ENCODE results near the gene C18orf54.

Gene C18orf54

DNA sequence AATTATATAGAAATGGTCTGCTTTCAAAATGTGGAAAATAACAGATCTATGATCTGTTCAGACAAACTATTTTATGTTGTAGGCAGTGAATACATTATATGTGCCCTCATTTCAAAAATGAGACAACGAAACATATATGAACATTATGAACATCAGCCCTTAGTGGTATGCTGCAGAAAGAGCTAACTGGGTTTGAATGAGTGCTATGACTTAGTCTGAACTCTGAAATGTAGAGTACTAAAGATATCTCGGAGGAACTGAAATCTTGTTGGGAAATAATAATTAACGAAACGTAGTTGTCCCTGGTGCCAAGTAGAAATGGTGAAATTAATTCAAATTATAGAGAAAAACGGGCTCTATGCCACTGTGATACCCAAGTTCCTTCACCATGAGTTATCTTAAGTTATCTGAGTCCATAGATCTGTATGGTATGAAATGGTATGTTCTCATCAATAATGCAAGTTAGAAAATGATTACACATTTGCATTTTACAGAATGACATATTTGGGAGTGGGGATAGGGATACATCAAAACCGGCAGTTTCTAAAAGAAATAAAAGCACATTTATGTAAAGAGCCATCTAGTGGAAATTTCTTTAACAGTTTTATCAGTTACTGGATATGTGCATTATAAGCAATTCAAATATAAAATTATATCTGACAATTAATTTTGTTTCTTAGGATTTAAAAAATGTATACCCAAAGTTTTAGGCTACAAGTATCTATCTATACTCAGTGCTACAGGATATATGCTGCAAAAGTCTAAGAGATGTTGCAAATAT, 26.7 kb upstream of the C18orf54 start:
- H3K27me3 ChIP-seq (replicated peaks in 2 of 5; ENCODE audit: control insufficient read depth in 4 of 5, insufficient read depth in 5 of 5, low read length in 4 of 5): no peaks in the 10 kb centered on the region
- H3K36me3 ChIP-seq (ENCODE audit: control insufficient read depth in 4 of 4, insufficient read depth in 4 of 4, low read length in 3 of 4): no peaks in the 10 kb centered on the region
- H3K4me3 ChIP-seq (ENCODE audit: control insufficient read depth in 1 of 7, extremely low read depth in 1 of 7, insufficient read depth in 4 of 7, low read depth in 2 of 7, low read length in 6 of 7): no peak overlapping the region
- CTCF ChIA-PET: interaction anchor here (1.4 kb wide), 1 partner anchor 108 kb away, joined by 8 read pairs; no protein-coding TSS in a partner anchor
- POLR2A ChIA-PET: no interaction called here
- no peaks in the 10 kb centered on the region for H3K9me3 ChIP-seq (ENCODE audit: control extremely low read depth in 1 of 5, control insufficient read depth in 4 of 5, insufficient read depth in 2 of 5, low read depth in 1 of 5, low read length in 4 of 5)
- H3K27ac ChIP-seq (ENCODE audit: insufficient read depth in 1 of 2, low read depth in 1 of 2, low read length in 2 of 2, poor library complexity in 1 of 2, severe bottlenecking in 2 of 2): no peak overlapping the region
- no peak for DNase-seq
- no peaks in the 10 kb centered on the region for H3K4me1 ChIP-seq (ENCODE audit: control extremely low read depth in 1 of 4, control insufficient read depth in 4 of 4, insufficient read depth in 4 of 4, low read length in 3 of 4)
- WGBS (ENCODE audit: insufficient coverage): 91% methylated on average over 4 of the region's 6 CpGs

DNA sequence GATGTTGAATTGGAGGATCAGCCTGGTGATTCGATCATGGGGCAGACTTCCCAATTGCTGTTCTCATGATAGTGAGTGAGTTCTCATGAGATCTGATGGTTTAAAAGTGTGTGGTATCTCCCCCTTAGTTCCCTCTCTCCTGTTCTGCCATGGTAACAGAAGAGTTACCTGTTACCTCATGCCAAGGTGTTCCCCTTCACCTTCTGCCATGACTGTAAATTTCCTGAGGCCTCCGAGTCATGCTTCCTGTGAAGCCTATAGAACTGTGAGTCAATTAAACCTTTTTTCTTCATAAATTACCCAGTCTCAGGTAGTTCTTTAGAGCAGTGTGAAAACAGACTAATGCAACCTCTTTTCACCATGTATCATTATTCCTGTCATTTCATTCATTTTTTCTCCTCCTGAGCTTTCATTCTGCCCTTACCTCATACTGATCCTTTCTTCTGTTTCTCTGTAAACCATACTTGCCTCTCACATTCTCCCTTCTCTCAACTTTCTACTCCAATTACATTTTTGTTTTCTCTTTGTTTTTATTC, 22.0 kb upstream of the C18orf54 start:
- ChIA-PET POLR2A (no interaction called here), CTCF (no interaction called here)
- Histone ChIP-seq H3K27me3 (replicated peaks in 2 of 5; ENCODE audit: control insufficient read depth in 4 of 5, insufficient read depth in 5 of 5, low read length in 4 of 5) (no peaks in the 10 kb centered on the region), H3K4me3 (ENCODE audit: control insufficient read depth in 1 of 7, extremely low read depth in 1 of 7, insufficient read depth in 4 of 7, low read depth in 2 of 7, low read length in 6 of 7) (no peak overlapping the region), H3K36me3 (ENCODE audit: control insufficient read depth in 4 of 4, insufficient read depth in 4 of 4, low read length in 3 of 4) (no peaks in the 10 kb centered on the region), H3K4me1 (ENCODE audit: control extremely low read depth in 1 of 4, control insufficient read depth in 4 of 4, insufficient read depth in 4 of 4, low read length in 3 of 4) (no peaks in the 10 kb centered on the region), H3K9me3 (ENCODE audit: control extremely low read depth in 1 of 5, control insufficient read depth in 4 of 5, insufficient read depth in 2 of 5, low read depth in 1 of 5, low read length in 4 of 5) (peaks cover 0 to 2% (median 0%) of the 10 kb centered on the region in 5 experiments), H3K27ac (ENCODE audit: insufficient read depth in 1 of 2, low read depth in 1 of 2, low read length in 2 of 2, poor library complexity in 1 of 2, severe bottlenecking in 2 of 2) (no peak overlapping the region)
- DNase-seq: no peak
- 100% methylated on average over 1 of the region's 2 CpGs for WGBS (ENCODE audit: insufficient coverage)

DNA sequence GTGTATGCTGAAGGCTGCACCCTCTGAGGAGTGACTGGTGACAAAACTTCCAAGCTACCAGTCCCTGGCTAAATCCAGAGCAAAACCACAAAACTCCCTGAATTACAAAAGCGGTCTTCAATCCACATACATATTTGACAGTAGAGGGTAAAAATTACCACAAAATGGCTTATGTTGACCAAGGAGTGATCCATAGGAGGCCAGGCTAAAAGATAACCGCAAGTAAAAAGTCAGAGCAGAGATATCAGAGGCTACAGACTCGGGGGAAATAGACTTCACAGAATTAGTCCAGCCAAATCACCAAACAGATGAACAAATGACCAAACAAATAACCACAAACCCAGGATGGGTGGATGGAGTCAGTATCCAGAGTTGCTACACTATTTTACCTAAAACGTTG, 19.5 kb upstream of the C18orf54 start:
- Histone ChIP-seq H3K4me1 (ENCODE audit: control extremely low read depth in 1 of 4, control insufficient read depth in 4 of 4, insufficient read depth in 4 of 4, low read length in 3 of 4) (no peaks in the 10 kb centered on the region), H3K4me3 (ENCODE audit: control insufficient read depth in 1 of 7, extremely low read depth in 1 of 7, insufficient read depth in 4 of 7, low read depth in 2 of 7, low read length in 6 of 7) (no peak overlapping the region), H3K9me3 (ENCODE audit: control extremely low read depth in 1 of 5, control insufficient read depth in 4 of 5, insufficient read depth in 2 of 5, low read depth in 1 of 5, low read length in 4 of 5) (peaks cover 0 to 2% (median 0%) of the 10 kb centered on the region in 5 experiments), H3K27me3 (replicated peaks in 2 of 5; ENCODE audit: control insufficient read depth in 4 of 5, insufficient read depth in 5 of 5, low read length in 4 of 5) (no peaks in the 10 kb centered on the region), H3K36me3 (ENCODE audit: control insufficient read depth in 4 of 4, insufficient read depth in 4 of 4, low read length in 3 of 4) (no peaks in the 10 kb centered on the region), H3K27ac (ENCODE audit: insufficient read depth in 1 of 2, low read depth in 1 of 2, low read length in 2 of 2, poor library complexity in 1 of 2, severe bottlenecking in 2 of 2) (no peak overlapping the region)
- DNase-seq: no peak
- ChIA-PET POLR2A (no interaction called here), CTCF (interaction anchor here (1.3 kb wide), 1 partner anchor 218 kb away, joined by 3 read pairs; no protein-coding TSS in a partner anchor)
- no CpG with 5 or more reads among the region's 4 CpGs for WGBS (ENCODE audit: insufficient coverage)

DNA sequence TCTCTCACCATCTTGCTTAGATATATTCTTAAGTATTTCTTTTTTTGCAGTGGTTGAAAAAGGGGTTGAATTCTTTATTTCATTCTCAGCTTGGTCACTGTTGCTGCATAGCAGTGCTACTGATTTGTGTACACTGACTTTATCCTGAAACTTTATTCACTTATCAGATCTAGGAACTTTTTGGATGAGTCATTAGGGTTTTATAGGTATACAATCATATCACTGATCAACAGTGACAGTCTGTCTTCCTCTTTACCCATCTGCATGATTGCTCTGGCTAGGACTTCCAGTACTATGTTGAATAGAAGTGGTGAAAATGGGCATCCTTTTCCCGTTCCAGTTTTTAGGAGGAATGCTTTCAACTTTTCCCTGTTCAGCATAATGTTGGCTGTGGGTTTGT, 6.5 kb upstream of the C18orf54 start:
- H3K9me3 ChIP-seq (ENCODE audit: control extremely low read depth in 1 of 5, control insufficient read depth in 4 of 5, insufficient read depth in 2 of 5, low read depth in 1 of 5, low read length in 4 of 5): no peaks in the 10 kb centered on the region
- H3K27me3 ChIP-seq (replicated peaks in 2 of 5; ENCODE audit: control insufficient read depth in 4 of 5, insufficient read depth in 5 of 5, low read length in 4 of 5): peaks cover 0 to 5% (median 0%) of the 10 kb centered on the region in 5 experiments
- no peaks in the 10 kb centered on the region for H3K36me3 ChIP-seq (ENCODE audit: control insufficient read depth in 4 of 4, insufficient read depth in 4 of 4, low read length in 3 of 4)
- POLR2A ChIA-PET: no interaction called here
- H3K27ac ChIP-seq (ENCODE audit: insufficient read depth in 1 of 2, low read depth in 1 of 2, low read length in 2 of 2, poor library complexity in 1 of 2, severe bottlenecking in 2 of 2): no peak overlapping the region
- no peak overlapping the region for H3K4me3 ChIP-seq (ENCODE audit: control insufficient read depth in 1 of 7, extremely low read depth in 1 of 7, insufficient read depth in 4 of 7, low read depth in 2 of 7, low read length in 6 of 7)
- no CpG with 5 or more reads among the region's 1 CpG for WGBS (ENCODE audit: insufficient coverage)
- no peak for DNase-seq
- CTCF ChIA-PET: no interaction called here
- no peaks in the 10 kb centered on the region for H3K4me1 ChIP-seq (ENCODE audit: control extremely low read depth in 1 of 4, control insufficient read depth in 4 of 4, insufficient read depth in 4 of 4, low read length in 3 of 4)

GRCh38 chr18:54357082-54357659, 535 bp upstream of the C18orf54 start:
- 0% methylated on average over 6 of the region's 15 CpGs for WGBS (ENCODE audit: insufficient coverage)
- ChIA-PET POLR2A (interaction anchor here (1.0 to 1.2 kb wide), 2 partner anchors 35 to 87 kb away, joined by 3 read pairs; no protein-coding TSS in a partner anchor), CTCF (interaction anchor here (1.1 to 2.1 kb wide), 7 partner anchors 10 to 134 kb away, joined by 3 to 7 read pairs (median 4); no protein-coding TSS in a partner anchor)
- peak overlapping the region in 1 of 2 experiments; percentile 31 for H3K27ac ChIP-seq (ENCODE audit: insufficient read depth in 1 of 2, low read depth in 1 of 2, low read length in 2 of 2, poor library complexity in 1 of 2, severe bottlenecking in 2 of 2)
- peak overlapping the region; percentile 71 to 98 (median 93) for H3K4me3 ChIP-seq (ENCODE audit: control insufficient read depth in 1 of 7, extremely low read depth in 1 of 7, insufficient read depth in 4 of 7, low read depth in 2 of 7, low read length in 6 of 7)
- DNase-seq: no peak
- H3K27me3 ChIP-seq (replicated peaks in 2 of 5; ENCODE audit: control insufficient read depth in 4 of 5, insufficient read depth in 5 of 5, low read length in 4 of 5): no peaks in the 10 kb centered on the region
- H3K9me3 ChIP-seq (ENCODE audit: control extremely low read depth in 1 of 5, control insufficient read depth in 4 of 5, insufficient read depth in 2 of 5, low read depth in 1 of 5, low read length in 4 of 5): no peaks in the 10 kb centered on the region
- peaks cover 0 to 9% (median 5%) of the 10 kb centered on the region in 4 experiments for H3K36me3 ChIP-seq (ENCODE audit: control insufficient read depth in 4 of 4, insufficient read depth in 4 of 4, low read length in 3 of 4)
- peaks cover 10 to 20% (median 14%) of the 10 kb centered on the region in 4 experiments for H3K4me1 ChIP-seq (ENCODE audit: control extremely low read depth in 1 of 4, control insufficient read depth in 4 of 4, insufficient read depth in 4 of 4, low read length in 3 of 4)

DNA sequence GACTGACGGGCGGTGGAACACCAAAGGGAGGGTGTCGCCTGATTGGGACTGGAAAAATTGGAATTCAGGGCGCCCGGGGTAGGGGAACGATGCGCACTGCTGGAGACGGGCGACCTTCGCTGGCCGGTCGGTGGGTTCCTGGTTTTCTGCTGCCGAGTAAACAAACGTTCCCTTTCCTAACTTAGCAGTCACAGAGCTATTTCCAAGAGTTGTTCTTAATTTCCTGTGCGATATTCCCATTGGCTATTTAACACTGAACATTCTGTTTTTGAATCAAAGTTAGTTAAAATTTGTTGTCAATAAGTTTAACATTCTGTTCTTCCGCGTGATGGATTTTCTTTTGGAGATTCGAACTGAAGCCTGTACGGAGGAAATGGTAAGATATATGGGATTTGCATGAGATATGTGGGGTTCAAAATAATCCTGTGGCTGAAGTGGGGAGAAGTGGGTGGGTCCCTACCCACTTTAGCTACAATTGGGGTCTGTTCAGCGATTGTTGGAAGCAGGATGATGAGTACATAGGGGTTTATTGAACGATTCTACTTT, 862 bp downstream of the C18orf54 start:
- H3K27me3 ChIP-seq (replicated peaks in 2 of 5; ENCODE audit: control insufficient read depth in 4 of 5, insufficient read depth in 5 of 5, low read length in 4 of 5): no peaks in the 10 kb centered on the region
- DNase-seq: peak in 2 of 3 donors; percentile 1 to 20
- 3% methylated on average over 5 of the region's 21 CpGs for WGBS (ENCODE audit: insufficient coverage)
- no peaks in the 10 kb centered on the region for H3K9me3 ChIP-seq (ENCODE audit: control extremely low read depth in 1 of 5, control insufficient read depth in 4 of 5, insufficient read depth in 2 of 5, low read depth in 1 of 5, low read length in 4 of 5)
- POLR2A ChIA-PET: no interaction called here
- H3K27ac ChIP-seq (ENCODE audit: insufficient read depth in 1 of 2, low read depth in 1 of 2, low read length in 2 of 2, poor library complexity in 1 of 2, severe bottlenecking in 2 of 2): peak overlapping the region; percentile 74 to 83
- H3K36me3 ChIP-seq (ENCODE audit: control insufficient read depth in 4 of 4, insufficient read depth in 4 of 4, low read length in 3 of 4): peaks cover 0 to 10% (median 6%) of the 10 kb centered on the region in 4 experiments
- CTCF ChIA-PET: interaction anchor here (1.1 to 2.1 kb wide), 3 partner anchors 29 to 135 kb away, joined by 3 to 7 read pairs (median 6); no protein-coding TSS in a partner anchor
- peaks cover 10 to 20% (median 14%) of the 10 kb centered on the region in 4 experiments for H3K4me1 ChIP-seq (ENCODE audit: control extremely low read depth in 1 of 4, control insufficient read depth in 4 of 4, insufficient read depth in 4 of 4, low read length in 3 of 4)
- H3K4me3 ChIP-seq (ENCODE audit: control insufficient read depth in 1 of 7, extremely low read depth in 1 of 7, insufficient read depth in 4 of 7, low read depth in 2 of 7, low read length in 6 of 7): peak overlapping the region; percentile 71 to 98 (median 93)

Data from common myeloid progenitor, CD34-positive (primary cell).